Measurements from ENCODE around the gene COL6A6. TPM values are rescaled to one million over a fixed set of nuclear protein-coding genes. Genes with fewer than 3 reads are reported as not detected.

Gene COL6A6, protein sequence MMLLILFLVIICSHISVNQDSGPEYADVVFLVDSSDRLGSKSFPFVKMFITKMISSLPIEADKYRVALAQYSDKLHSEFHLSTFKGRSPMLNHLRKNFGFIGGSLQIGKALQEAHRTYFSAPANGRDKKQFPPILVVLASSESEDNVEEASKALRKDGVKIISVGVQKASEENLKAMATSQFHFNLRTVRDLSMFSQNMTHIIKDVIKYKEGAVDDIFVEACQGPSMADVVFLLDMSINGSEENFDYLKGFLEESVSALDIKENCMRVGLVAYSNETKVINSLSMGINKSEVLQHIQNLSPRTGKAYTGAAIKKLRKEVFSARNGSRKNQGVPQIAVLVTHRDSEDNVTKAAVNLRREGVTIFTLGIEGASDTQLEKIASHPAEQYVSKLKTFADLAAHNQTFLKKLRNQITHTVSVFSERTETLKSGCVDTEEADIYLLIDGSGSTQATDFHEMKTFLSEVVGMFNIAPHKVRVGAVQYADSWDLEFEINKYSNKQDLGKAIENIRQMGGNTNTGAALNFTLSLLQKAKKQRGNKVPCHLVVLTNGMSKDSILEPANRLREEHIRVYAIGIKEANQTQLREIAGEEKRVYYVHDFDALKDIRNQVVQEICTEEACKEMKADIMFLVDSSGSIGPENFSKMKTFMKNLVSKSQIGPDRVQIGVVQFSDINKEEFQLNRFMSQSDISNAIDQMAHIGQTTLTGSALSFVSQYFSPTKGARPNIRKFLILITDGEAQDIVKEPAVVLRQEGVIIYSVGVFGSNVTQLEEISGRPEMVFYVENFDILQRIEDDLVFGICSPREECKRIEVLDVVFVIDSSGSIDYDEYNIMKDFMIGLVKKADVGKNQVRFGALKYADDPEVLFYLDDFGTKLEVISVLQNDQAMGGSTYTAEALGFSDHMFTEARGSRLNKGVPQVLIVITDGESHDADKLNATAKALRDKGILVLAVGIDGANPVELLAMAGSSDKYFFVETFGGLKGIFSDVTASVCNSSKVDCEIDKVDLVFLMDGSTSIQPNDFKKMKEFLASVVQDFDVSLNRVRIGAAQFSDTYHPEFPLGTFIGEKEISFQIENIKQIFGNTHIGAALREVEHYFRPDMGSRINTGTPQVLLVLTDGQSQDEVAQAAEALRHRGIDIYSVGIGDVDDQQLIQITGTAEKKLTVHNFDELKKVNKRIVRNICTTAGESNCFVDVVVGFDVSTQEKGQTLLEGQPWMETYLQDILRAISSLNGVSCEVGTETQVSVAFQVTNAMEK (N-terminal part only)
- polyA plus RNA-seq (ENCODE audit: insufficient read depth in 1 of 5, insufficient read length in 5 of 5, low replicate concordance in 1 of 5): 10 to 100 TPM; 33.0 to 59.3 (median 54.3) TPM
- long read RNA-seq, donor 1, partial matches to known transcripts: 6 of 6 reads
- long read RNA-seq, donor 1, other reads (novel, unspliced or antisense): 0 of 6 reads
- long read RNA-seq, donor 2, partial matches to known transcripts: 6 of 6 reads
- long read RNA-seq, donor 2, other reads (novel, unspliced or antisense): 0 of 6 reads
- long read RNA-seq, donor 3: 0 reads
- long read RNA-seq, donor 4, partial matches to known transcripts: 13 of 13 reads
- long read RNA-seq, donor 4, other reads (novel, unspliced or antisense): 0 of 13 reads
- long read RNA-seq, donor 5, partial matches to known transcripts: 43 of 43 reads
- long read RNA-seq, donor 5, other reads (novel, unspliced or antisense): 0 of 43 reads
- long read RNA-seq, donor 6, partial matches to known transcripts: 37 of 37 reads
- long read RNA-seq, donor 6, other reads (novel, unspliced or antisense): 0 of 37 reads
- long read RNA-seq, donor 7, partial matches to known transcripts: 38 of 38 reads
- long read RNA-seq, donor 7, other reads (novel, unspliced or antisense): 0 of 38 reads
- long read RNA-seq, donor 8: 0 reads

DNA sequence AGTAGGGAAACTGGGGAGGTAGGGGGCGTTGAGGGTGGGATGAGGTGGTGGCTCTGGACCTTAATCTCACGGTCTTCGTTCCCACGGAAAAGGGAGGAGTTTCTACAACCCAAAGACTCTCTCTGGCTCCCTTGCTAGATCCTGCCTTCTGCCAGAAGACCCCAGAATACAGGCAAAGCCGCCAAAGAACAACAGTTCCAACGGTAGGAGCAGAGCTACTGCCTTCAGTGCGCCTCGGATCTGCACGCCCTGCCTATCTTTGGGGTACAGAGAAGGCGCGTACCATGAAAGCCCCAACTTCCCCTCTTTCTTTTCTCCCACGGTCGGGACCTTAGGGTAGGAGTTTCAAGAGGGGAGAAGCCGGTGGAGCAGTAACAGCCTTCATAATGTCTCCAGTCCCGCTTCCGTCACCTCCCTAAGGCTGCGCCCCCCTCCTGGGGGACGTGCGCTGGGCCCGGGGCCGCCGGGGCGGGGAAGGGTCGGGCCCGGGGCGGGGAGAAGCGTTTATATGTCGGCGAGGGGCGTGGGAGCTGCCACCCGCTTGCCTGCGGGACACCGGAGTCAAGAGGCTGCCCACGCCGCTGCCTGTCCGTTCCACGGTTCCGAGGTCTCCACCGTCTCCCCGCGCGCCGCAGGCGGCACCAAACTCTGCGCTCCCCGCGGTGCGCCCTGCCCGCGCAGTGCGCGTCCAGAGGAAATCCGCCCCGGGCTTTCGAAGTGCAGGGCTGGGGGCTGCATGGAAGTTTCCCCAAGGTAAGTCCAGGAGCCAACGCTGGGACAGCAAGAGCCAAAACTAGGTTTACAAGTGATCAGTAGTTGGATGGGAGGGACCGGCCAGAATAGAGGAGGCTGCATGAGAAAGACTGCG, at the start of gene COL6A6:
Gene COL6A6, plus strand, starts transcription at position 533 of the 868 bp plus-strand sequence. CDS start 43,188 bp downstream, outside the sequence.
- DNase-seq: peak in 1 of 2 donors; percentile 43

DNA sequence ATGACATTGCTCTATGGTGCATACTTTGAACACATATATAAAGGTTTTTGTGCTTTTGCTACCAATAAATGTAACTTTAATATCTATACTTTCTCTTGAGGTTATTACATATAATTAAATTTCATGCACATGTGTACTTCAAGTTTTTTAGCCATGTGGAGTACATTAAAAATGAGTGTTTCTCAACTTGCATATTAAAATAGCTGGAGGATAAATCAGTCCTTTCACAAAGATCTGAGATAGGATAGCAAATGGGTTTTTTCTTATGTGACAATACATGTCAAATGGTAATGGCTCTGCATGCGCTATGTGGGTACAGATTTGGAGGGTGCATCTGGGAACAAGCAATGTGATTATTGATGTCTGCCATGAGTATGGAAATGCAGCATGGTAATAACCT, 48.7 kb upstream of the COL6A6 start:
- DNase-seq: no peak

DNA sequence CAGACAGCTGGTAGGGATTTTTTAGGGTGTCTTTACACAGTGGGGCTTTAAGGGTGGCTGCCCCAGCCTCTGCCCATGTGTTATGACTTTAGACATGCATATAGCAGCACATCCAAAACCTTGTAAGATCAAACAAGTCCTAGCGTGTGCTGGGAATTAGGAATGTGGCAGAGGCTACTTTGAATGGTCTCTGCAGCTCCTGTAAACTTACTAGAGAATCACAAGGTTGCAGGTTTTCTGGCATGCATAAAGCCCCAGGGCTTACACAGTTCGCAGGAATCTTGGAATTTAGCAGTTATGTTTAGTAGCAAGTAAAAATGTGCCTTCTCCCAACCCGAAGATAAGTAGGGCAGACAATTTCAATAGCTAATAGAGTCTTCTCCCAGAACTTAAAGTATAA, 46.9 kb upstream of the COL6A6 start:
- DNase-seq: no peak

- no peak for DNase-seq
These were observed 43.6 kb upstream of the COL6A6 start for GRCh38 chr3:130473416-130473815.

GRCh38 chr3:130480736-130481135, 36.2 kb upstream of the COL6A6 start:
- DNase-seq: peak; percentile 48 to 64

DNA sequence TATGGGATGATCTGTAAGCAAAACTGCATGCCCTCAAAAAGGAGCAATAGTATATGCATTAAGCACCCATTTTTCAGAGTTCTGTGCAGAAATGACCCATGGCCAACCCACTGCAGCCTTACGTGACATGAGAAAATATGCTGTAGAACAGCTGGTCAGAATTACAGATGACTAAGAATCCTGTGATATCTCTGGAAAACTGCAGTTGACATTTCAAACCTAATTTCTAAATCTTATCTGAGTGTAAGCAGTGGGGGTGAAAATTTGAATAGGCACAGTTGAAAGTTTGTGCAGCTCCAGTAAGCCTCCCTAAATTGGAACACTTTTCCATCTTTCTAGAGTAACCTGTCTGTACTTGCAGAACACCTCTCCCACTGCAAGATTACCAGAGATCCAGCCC, 28.7 kb upstream of the COL6A6 start:
- no peak for DNase-seq

- DNase-seq: no peak
These were observed 28.1 kb upstream of the COL6A6 start for GRCh38 chr3:130488769-130489450.

GRCh38 chr3:130490241-130490640, 26.7 kb upstream of the COL6A6 start:
- DNase-seq: no peak

DNA sequence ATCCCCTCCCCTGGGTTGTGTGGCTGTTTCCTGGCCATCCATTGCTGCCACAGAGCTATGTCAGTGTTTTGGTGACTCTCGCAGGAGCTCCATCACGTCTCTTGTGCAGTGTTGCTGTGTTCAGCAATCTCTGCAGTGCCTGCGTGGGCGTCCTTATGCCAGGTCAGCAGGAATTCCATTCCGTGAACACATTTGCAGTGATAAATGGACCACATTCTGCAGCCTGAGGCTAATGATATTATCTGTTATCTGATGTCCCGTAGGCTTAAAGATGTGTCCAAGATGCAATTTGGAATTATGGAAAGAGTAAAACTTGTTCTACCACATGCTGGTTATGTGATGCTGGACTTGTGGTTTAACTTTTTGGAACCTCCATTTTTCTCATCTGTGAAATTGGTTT, 25.5 kb upstream of the COL6A6 start:
- DNase-seq: no peak

DNA sequence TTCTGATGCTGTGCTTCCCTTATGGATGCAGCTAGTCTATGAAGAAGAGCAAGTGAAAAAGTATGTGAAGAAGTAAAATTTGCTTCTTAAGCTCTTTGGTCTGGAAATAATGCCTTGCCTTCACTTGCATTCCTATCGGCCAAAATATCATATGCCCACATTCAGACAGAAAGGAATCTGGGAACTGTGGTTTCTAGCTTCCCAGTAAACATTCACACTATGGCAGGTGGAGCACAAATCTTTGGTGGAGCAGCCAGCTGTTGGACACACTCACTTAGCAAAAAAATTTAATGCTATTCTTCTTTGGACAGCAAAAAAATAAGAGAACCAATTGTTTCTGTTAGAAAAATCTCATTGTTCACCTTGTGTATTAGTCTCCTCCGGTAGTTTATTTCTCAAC, 12.3 kb upstream of the COL6A6 start:
- DNase-seq: no peak

DNA sequence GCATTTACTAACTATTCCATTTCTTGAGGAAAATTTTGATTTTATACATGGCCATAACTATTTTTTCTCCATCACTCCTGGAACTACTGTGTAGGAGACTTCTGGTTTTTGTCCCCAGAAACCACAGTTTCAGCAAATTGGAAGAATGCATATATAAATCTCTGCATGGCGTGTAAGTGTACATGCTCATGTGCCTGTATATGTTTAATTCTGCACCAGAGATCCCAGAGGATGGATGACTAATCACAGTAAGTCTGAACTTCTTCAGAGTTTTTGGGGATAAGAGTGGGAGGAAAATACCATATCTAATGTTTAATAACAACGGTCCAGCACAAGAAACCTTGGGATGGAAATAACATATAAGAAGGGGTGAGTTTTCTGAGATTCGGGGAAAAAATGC, 10.9 kb upstream of the COL6A6 start:
- no peak for DNase-seq

DNA sequence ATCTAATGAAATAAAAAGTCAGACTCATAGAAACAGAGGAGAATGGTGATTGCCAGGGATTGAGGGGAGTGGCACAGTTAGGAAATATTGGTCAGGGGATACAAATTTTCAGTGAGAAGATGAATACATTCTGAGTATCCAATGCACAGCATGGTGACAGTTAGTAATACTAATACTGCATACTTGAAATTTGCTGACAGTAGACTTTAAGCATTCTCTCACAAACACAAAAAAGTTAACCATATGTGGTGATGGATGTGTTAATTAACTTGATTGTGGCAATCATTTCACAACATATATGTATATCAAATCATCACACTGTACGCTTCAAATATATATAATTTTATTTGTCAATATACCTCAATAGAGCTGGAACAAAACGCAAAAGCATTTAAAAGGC, 9.2 kb upstream of the COL6A6 start:
- DNase-seq: no peak

- peak; percentile 72 to 78 for DNase-seq
These were observed 8.0 kb upstream of the COL6A6 start for GRCh38 chr3:130509008-130509407.

- DNase-seq: no peak
These were observed 2.3 kb upstream of the COL6A6 start for GRCh38 chr3:130514681-130515080.

- DNase-seq: no peak
These were observed 1.2 kb upstream of the COL6A6 start for GRCh38 chr3:130515755-130516154.

- no peak for DNase-seq
These were observed 625 bp downstream of the COL6A6 start for GRCh38 chr3:130517602-130518001.

- no peak for DNase-seq
These were observed 2.8 kb downstream of the COL6A6 start for GRCh38 chr3:130519754-130520153.

DNA sequence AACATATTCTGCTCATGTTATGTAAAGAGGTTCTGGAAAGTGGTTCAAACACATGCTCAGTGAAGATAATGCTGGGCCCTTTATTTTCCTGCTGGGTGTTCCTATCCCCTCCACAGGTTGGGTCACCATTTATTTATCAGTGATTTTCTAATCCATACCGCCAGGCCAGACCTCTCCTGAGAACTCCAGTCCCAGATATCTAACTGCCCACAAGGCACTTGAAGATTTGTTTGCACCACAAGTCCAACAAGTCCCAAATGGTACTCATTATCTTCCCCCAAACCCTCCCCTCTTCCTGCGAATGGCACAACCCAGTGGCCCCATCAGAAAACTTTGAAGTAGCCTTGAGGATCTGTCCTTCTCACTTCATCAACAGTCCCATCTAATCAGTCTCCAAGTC, 5.4 kb downstream of the COL6A6 start:
- no peak for DNase-seq

DNA sequence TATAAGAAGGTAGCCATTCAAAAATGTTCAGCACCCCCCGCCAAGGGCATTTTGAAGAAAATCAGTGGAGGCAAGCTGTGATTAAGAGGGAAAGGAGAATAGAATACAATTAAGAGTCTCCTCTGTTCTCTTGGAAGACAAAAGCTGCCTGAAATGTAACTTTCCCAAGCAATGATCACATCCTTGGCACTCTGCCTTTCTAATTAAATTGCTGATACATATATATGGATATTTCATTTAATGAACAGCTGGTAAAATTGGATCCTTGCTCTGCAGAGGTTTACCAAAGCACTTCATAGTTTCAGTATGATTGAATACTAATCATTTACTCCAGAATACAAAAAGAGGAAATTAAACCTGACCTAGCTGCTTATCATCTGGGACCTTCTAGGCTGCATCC, 10.4 kb downstream of the COL6A6 start:
- peak in 1 of 2 donors; percentile 17 for DNase-seq
